ENCODE data around the gene SYT13.

- no peak for TF ChIP-seq EP300 (IDR thresholded peaks at IDR 0.05)
- no peak for TF ChIP-seq CTCF (IDR thresholded peaks at IDR 0.05)
- no peak for TF ChIP-seq POLR2A (IDR thresholded peaks at IDR 0.05; ENCODE audit: low read depth)
- TF ChIP-seq POLR2AphosphoS5 (IDR thresholded peaks at IDR 0.05), result no peak
Measured at GRCh38 chr11:45210846-45211245, 75.3 kb downstream of the SYT13 start.

Data from esophagus muscularis mucosa (tissue), 4 donors.